Stimulated activated CD4-positive, alpha-beta T cell treated with anti-CD3 and anti-CD28 coated beads, TNF-alpha, amount 100 ng/mL, for 48 hours (primary cell): ENCODE data around the gene NUTF2.
A peak's percentile ranks its signal among the peaks of the same experiment; 100 is the strongest.
"Not testable (repeated sequence)": the region's sequence is repeated elsewhere in the genome, so short reads cannot be mapped to it uniquely, and the experiment has no call there.

ENCODE experiments used
- DNase-seq, 3 donors: peaks; one replicate each; pipeline ENCODE4 v3.0.0-alpha.2; 2020; ENCODE audit warnings: low read depth in 3 of 3

Gene NUTF2

GRCh38 chr16:67885545-67885944 is 38.8 kb downstream of the NUTF2 start:
- no peak for DNase-seq

GRCh38 chr16:67885976-67886375 is 39.2 kb downstream of the NUTF2 start:
- DNase-seq = no peak

GRCh38 chr16:67886387-67886786 is 39.7 kb downstream of the NUTF2 start:
- no peak for DNase-seq

GRCh38 chr16:67888331-67888730 is 41.6 kb downstream of the NUTF2 start:
- no peak for DNase-seq

GRCh38 chr16:67892375-67892774 is 45.6 kb downstream of the NUTF2 start:
- no peak for DNase-seq

- DNase-seq = peak; percentile 92 to 95 (median 92)
These were observed 46.4 kb downstream of the NUTF2 start, which contains the start of gene PSKH1 for GRCh38 chr16:67892899-67893742. TSS of gene PSKH1 (plus strand) at chr16:67893254. CDS start at chr16:67908750, 15,496 bp downstream.

- DNase-seq = no peak
These were observed 47.1 kb downstream of the NUTF2 start for GRCh38 chr16:67893743-67894399.

- no peak for DNase-seq
These were observed 50.5 kb downstream of the NUTF2 start for GRCh38 chr16:67897231-67897630.

GRCh38 chr16:67901734-67902133 is 55.0 kb downstream of the NUTF2 start:
- DNase-seq = no peak

- DNase-seq = no peak
These were observed 56.1 kb downstream of the NUTF2 start for GRCh38 chr16:67902831-67903230.

- no peak for DNase-seq
These were observed 60.9 kb downstream of the NUTF2 start for GRCh38 chr16:67907397-67908180.

GRCh38 chr16:67909056-67909742 is 62.5 kb downstream of the NUTF2 start:
- no peak for DNase-seq

GRCh38 chr16:67910158-67910557 is 63.4 kb downstream of the NUTF2 start:
- no peak for DNase-seq

GRCh38 chr16:67914758-67915495 is 68.2 kb downstream of the NUTF2 start:
- DNase-seq = no peak

GRCh38 chr16:67915496-67915769 is 68.7 kb downstream of the NUTF2 start:
- DNase-seq = not testable (repeated sequence)

GRCh38 chr16:67915831-67916723 is 69.3 kb downstream of the NUTF2 start:
- no peak for DNase-seq

- no peak for DNase-seq
These were observed 70.6 kb downstream of the NUTF2 start for GRCh38 chr16:67917140-67917851.

GRCh38 chr16:67917852-67918236 is 71.1 kb downstream of the NUTF2 start:
- DNase-seq = peak in 2 of 3 donors; percentile 44 to 49

- DNase-seq = no peak
These were observed 73.0 kb downstream of the NUTF2 start for GRCh38 chr16:67919622-67920221.
